Sciatic nerve (tissue), 2 donors: ENCODE data around the gene ID4. TPM values are rescaled to one million over a fixed set of nuclear protein-coding genes. Genes with fewer than 3 reads are reported as not detected.
"Not testable (repeated sequence)": the region's sequence is repeated elsewhere in the genome, so short reads cannot be mapped to it uniquely, and the experiment has no call there.

Experiments
- ATAC-seq: fragments of 200-7000 bp; cut with Tn5 transposase; one replicate; pipeline ENCODE4 v1.9.1; 2020; ENCODE audit warnings: mild to moderate bottlenecking, moderate library complexity
- DNase-seq: peaks from one replicate; pipeline ENCODE4 v3.0.0-alpha.2; 2020; ENCODE audit warnings: low spot score
- intact Hi-C: fragments of 100-400 bp; cut with DNase I; formaldehyde crosslinking; loops from one replicate; pipeline ENCODE4 v1.14.2; 2022
- total RNA-seq: library from RNA; stranded (reverse); fragmentation: NEBNext Ultra II Directional; extraction: Animal tissue kit (Norgen Biotek cat#: 25700); gene quantifications from one replicate; pipeline ENCODE4 v1.2.1, GENCODE V29; 2021
- donor health status: DM: no; HTN: no; CAD: no.
- donor health status: DM: no; HTN: no; CAD: no.

ID4 gene
- total RNA-seq, 1 donor from 2014 or later = 37.0 TPM

- no peak for ATAC-seq
- intact Hi-C loops = no loop called here
- DNase-seq = no peak
These were observed 14.9 kb downstream of the ID4 start for GRCh38 chr6:19852090-19852457.

DNA sequence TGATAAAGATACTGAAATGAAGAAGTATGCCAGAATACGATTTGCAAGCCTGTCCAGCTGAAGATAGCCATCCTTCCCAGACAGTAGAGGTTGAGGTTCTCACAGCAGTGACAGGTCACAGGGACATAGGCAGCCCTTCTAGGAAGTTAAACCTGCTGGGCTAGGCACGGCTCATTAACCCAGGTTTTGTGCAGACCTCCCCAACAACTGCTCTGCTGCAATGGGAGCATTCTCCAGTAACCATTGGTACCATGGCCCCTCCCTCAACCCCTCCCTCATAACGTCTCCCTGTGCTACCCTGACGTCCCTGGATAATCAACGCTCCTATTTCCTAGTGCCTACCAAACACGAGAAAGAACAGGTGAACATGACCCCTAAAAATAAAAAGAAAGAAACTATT, 15.8 kb downstream of the ID4 start:
- intact Hi-C loops = no loop called here
- ATAC-seq = no peak
- DNase-seq = no peak

DNA sequence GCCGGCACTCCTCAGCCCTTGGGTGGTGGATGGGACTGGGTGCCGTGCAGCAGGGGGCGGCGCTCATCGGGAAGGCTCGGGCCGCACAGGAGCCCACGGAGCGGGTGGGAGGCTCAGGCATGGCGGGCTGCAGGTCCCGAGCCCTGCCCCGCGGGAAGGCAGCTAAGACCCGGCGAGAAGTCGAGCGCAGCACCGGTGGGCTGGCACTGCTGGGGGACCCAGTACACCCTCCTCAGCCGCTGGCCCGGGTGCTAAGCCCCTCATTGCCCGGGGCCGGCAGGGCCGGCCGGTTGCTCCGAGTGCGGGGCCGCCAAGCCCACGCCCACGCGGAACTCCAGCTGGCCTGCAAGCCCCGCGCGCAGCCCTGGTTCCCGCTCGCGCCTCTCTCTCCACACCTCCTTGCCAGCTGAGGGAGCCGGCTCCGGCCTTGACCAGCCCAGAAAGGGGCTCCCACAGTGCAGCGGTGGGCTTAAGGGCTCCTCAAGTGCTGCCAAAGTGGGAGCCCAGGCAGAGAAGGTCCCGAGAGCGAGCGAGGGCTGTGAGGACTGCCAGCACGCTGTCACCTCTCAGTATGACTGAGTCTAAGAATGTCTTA, 17.3 kb downstream of the ID4 start:
- intact Hi-C loops, ATAC-seq, DNase-seq: not testable (repeated sequence)

DNA sequence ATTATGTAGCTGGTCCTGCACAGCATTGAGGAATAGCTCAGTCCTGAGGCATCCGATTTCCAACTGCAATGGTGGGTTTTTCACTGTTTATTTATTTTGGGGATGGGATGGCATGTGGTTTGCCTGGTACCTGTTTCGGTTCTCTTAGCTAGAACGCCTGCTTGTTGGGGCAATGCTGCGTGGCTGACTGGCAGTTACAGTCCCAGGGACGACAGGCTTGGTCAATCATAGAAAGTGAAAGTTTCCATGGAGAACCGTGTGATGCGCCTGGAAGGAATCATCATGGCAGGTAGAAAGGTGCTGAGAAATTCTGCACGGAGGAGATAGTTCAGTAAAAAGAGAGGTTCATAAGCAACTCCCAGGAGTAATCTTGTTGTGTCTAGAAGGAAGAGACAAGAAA, 18.4 kb downstream of the ID4 start:
- ATAC-seq (no peak), DNase-seq (no peak)
- intact Hi-C loops = no loop called here

GRCh38 chr6:19857139-19857538, 20.0 kb downstream of the ID4 start:
- DNase-seq (no peak), ATAC-seq (no peak)
- intact Hi-C loops = no loop called here

DNA sequence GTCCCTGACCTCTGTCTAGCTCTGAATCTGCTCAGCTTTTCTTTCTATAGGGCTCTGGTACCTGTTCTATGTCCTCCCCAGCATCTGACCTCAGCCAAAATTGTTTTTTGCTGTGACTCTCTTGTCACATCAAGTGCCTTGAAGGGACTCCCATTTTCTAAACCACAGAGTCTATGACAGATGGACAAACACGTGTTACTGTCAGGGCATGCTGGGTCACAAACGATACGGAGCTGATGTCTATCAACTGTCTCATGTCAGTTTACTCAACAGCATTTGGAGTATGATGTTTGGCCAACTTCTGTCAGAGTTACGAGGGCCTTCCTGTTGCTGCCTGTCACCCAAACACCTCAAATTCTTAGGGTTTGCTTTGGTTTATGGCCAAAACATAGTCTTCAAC, 20.5 kb downstream of the ID4 start:
- no peak for ATAC-seq
- intact Hi-C loops = no loop called here
- DNase-seq = no peak

DNA sequence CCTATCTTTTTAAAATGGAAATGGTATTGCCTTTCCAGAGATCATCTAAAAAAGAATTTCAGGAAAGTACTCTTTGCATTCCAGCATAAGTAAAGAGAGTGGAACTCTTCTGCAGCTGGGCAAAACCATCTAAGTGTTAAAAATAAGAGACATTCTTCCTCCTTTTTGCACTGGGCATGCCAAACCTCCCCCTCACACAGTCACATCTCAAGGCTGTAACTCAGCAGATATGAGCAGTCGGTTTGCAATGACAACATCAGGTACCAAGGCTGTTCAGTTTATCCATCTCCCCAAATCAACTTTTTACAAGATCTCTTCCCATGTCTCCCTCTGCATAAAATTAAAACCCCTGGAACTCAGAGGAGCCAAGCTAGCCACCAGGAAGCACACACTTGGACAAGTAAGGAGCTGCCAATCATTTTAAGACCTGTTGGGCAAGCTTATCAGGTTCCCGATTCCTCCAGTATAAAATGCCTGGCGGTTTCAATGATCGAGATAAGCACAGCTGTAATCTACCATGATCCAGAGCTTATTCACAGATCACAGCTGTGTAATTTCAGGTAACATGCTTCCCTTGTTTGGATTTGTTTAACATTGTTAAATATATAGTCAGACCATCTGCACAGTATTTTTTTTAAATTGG, 23.2 kb downstream of the ID4 start:
- DNase-seq (no peak), ATAC-seq (no peak)
- intact Hi-C loops = no loop called here

DNA sequence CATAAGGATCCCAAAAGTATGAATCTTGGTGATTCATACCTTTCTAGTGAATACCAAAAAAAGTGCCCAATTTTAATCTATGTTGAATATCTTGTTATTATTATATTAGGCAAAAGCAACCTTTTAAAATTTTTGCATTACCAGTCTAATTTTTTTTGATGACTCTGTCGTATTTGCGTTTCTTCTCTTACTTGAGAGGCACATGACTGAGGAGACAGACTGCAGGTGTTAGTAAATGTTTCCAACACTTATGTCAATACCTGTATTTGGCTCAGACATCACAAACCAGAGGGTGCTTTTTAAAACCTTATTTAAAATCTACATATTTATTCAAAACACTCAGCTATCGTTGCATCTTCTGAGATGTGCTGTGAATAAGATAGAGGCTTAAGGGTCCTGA, 27.1 kb downstream of the ID4 start:
- no peak for DNase-seq
- ATAC-seq = no peak
- intact Hi-C loops = no loop called here

- intact Hi-C loops = no loop called here
- no peak for ATAC-seq
These were observed 28.0 kb downstream of the ID4 start for GRCh38 chr6:19865178-19865577.

GRCh38 chr6:19866173-19866984, 29.2 kb downstream of the ID4 start:
- DNase-seq (no peak), ATAC-seq (no peak)
- intact Hi-C loops = no loop called here

More at GRCh38 chr6:19865178-19865577, 28.0 kb downstream of the ID4 start:
- DNase-seq = no peak

- intact Hi-C loops = no loop called here
- no peak for DNase-seq
- no peak for ATAC-seq
These were observed 29.9 kb downstream of the ID4 start for GRCh38 chr6:19866985-19867627.

DNA sequence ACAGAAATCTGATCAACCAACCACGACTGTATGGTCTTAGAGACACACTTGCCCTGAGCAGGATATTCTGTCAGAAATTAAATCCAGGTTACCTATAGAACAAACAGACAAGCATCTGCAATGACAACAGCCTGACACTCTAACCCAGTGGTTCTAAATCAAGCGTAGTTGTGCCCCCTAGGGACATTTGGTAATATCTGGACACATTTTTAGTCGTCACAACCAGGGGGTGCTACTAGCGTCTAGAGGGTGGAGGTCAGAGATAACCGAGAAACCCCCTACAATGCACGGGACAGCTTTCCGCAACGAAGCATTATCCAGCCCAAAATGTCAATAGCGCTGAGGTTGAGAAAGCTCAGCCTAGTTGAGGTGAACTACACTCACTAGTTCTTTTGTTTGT, 32.3 kb downstream of the ID4 start:
- DNase-seq = no peak
- intact Hi-C loops = no loop called here
- ATAC-seq = no peak

- no peak for ATAC-seq
- DNase-seq = no peak
- intact Hi-C loops = no loop called here
These were observed 33.2 kb downstream of the ID4 start for GRCh38 chr6:19870322-19870721.

DNA sequence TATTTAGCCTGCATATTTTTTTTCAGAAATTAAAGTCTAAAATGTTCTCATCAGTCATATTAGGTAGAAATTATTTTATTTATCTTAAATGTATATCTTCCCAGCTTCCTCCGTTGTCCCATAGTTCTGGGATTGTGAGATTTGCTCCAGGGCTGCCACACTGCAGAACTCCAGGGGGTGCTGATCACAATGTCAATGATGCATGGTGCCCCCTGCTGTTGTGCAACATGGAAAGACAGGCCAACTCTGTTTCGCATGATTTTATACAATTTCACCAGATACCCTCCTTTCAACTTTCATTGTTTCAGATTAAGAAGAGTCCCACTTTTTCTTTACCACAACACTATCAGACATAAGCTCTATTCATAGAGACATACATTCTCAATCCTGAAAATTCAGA, 35.9 kb downstream of the ID4 start:
- DNase-seq = no peak
- ATAC-seq = no peak
- intact Hi-C loops = no loop called here

DNA sequence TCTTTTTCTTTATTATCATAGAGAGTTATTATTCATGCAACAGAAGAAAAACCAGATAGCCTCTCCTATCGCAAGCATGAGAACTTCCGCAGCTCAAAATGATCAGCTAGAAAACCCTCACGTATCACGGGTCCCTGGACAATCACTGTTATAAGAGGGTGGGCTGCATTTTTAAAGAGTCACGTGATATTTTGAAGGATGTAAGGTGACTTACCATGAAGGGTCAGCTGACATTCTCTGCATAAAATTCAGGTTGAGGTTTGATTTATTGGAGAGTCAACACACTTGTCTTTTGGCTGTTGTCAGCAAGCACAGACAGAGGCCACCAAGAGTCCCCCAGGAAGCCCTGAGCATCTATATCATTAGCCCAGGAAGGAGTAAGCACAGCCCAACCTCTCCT, 39.5 kb downstream of the ID4 start:
- no peak for ATAC-seq
- DNase-seq = no peak
- intact Hi-C loops = no loop called here

DNA sequence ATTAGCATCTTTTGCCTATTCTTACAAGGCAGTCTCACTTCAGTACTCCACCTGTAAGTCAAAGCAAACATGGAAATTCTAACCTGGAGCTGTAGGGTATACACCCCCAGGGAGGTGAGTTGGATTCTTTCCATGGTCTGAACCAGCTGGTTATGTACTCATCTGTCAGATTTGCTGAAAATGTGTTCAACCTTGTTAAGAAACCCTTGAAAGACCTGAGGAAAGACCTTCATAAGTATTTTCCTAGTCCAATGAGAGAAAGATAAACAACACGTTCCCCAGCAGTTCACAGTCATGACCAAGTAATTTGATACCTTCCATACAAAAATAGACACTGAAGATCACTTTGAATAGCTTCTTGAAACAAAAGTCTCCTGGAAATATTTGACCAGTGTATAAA, 42.5 kb downstream of the ID4 start:
- no peak for ATAC-seq
- intact Hi-C loops = no loop called here
- no peak for DNase-seq

GRCh38 chr6:19880066-19880465, 42.9 kb downstream of the ID4 start:
- intact Hi-C loops = no loop called here
- DNase-seq = no peak
- no peak for ATAC-seq

- no peak for DNase-seq
- no peak for ATAC-seq
- intact Hi-C loops = no loop called here
These were observed 54.3 kb downstream of the ID4 start for GRCh38 chr6:19891451-19891850.
